IMR-90 (cell line): ENCODE data around the gene PHLPP2. TPM values are rescaled to one million over a fixed set of nuclear protein-coding genes. Genes with fewer than 3 reads are reported as not detected.

Experiments used
- ATAC-seq: fragments of 200-7000 bp; cut with Tn5 transposase; 2 replicates; pipeline ENCODE4 v1.9.1; 2020; ENCODE audit warnings: low read depth, mild to moderate bottlenecking, moderate library complexity
- BruUV-seq: library from RNA; stranded (reverse); fragments of 400-500 nt; replicated peaks from 2 replicates; lab custom pipeline; 2021; lab: Mats Ljungman, UMichigan
- CTCF ChIA-PET: fragments of 300-600 bp; formaldehyde crosslinking; extraction: SDS; loops from one replicate; lab custom pipeline; 2021; ENCODE audit warnings: antibody characterized with exemption; lab: Yijun Ruan, JAX
- POLR2A ChIA-PET: fragments of 300-600 bp; sonication (Branson Sonifier 250); formaldehyde crosslinking; loops from one replicate; lab custom pipeline; 2022; ENCODE audit warnings: antibody characterized with exemption; ENCODE audit not compliant: unreplicated experiment; lab: Charles Lee
- DNase-seq: peaks from one replicate; pipeline ENCODE4 v3.0.0; 2013
- H2AFZ ChIP-seq: replicated peaks from 2 replicates; pipeline ENCODE3; 2013; ENCODE audit warnings: low read length, mild to moderate bottlenecking; ENCODE audit not compliant: poor library complexity
- H2AK5ac ChIP-seq: 2 replicates; pipeline ENCODE4 v1.6.1; 2013; ENCODE audit warnings: low read depth, low read length, inconsistent platforms
- H2AK9ac ChIP-seq: replicated peaks from 2 replicates; pipeline ENCODE3; 2013; ENCODE audit warnings: mild to moderate bottlenecking, low read depth, low read length, moderate library complexity; ENCODE audit not compliant: poor library complexity
- H2BK120ac ChIP-seq: 2 replicates; pipeline ENCODE4 v1.6.1; 2013; ENCODE audit warnings: low read depth, low read length, inconsistent platforms
- H2BK15ac ChIP-seq: 3 replicates; pipeline ENCODE4 v1.6.1; 2013; ENCODE audit warnings: low read depth, low read length, inconsistent platforms
- H2BK20ac ChIP-seq: 2 replicates; pipeline ENCODE4 v1.6.1; 2013; ENCODE audit warnings: low read depth, mild to moderate bottlenecking, inconsistent platforms, low read length, moderate library complexity
- H2BK5ac ChIP-seq: 2 replicates; pipeline ENCODE4 v1.6.1; 2013; ENCODE audit warnings: mild to moderate bottlenecking, low read depth, low read length, inconsistent platforms; ENCODE audit not compliant: poor library complexity, severe bottlenecking
- H3K14ac ChIP-seq: replicated peaks from 2 replicates; pipeline ENCODE4 v1.6.1; 2013; ENCODE audit warnings: low read depth, low read length, inconsistent platforms
- H3K18ac ChIP-seq: 2 replicates; pipeline ENCODE4 v1.6.1; 2013; ENCODE audit warnings: low read depth, low read length, control low read depth
- H3K23ac ChIP-seq: 2 replicates; pipeline ENCODE4 v1.6.1; 2013; ENCODE audit warnings: low read depth, low read length, inconsistent platforms
- H3K27ac ChIP-seq: 2 replicates; pipeline ENCODE4 v1.5.1; 2013; ENCODE audit warnings: mild to moderate bottlenecking, control low read depth, low read length; ENCODE audit not compliant: insufficient read depth
- H3K27me3 ChIP-seq: 2 replicates; pipeline ENCODE4 v1.6.1; 2013; ENCODE audit warnings: low read length; ENCODE audit not compliant: control insufficient read depth, insufficient read depth
- H3K36me3 ChIP-seq: 2 replicates; pipeline ENCODE4 v1.6.1; 2013; ENCODE audit warnings: low read length, mixed read lengths; ENCODE audit not compliant: control insufficient read depth, insufficient read depth
- H3K4ac ChIP-seq: 2 replicates; pipeline ENCODE4 v1.6.1; 2013; ENCODE audit warnings: low read depth, low read length, inconsistent platforms
- H3K4me1 ChIP-seq: 2 replicates; pipeline ENCODE4 v1.6.1; 2013; ENCODE audit warnings: low read length, mixed read lengths; ENCODE audit not compliant: control insufficient read depth, insufficient read depth
- H3K4me2 ChIP-seq: 2 replicates; pipeline ENCODE4 v1.6.1; 2013; ENCODE audit warnings: low read depth, mild to moderate bottlenecking, control low read depth, low read length, moderate library complexity
- H3K4me3 ChIP-seq: 2 replicates; pipeline ENCODE4 v1.5.1; 2013; ENCODE audit warnings: low read depth, mild to moderate bottlenecking, control low read depth, low read length, moderate library complexity; ENCODE audit not compliant: insufficient read depth
- H3K56ac ChIP-seq: 2 replicates; pipeline ENCODE4 v1.6.1; 2013; ENCODE audit warnings: low read length, inconsistent platforms; ENCODE audit not compliant: insufficient read depth; ENCODE audit errors: extremely low read depth
- H3K79me1 ChIP-seq, 2 experiments: 2 replicates each; pipeline ENCODE4 v1.6.1; 2013; ENCODE audit warnings: low read length in 2 of 2, inconsistent platforms in 1 of 2, low read depth in 1 of 2
- H3K9ac ChIP-seq: 2 replicates; pipeline ENCODE4 v1.6.1; 2013; ENCODE audit warnings: low read depth, low read length, control low read depth
- H3K9me1 ChIP-seq: 2 replicates; pipeline ENCODE4 v1.6.1; 2013; ENCODE audit warnings: low read length, inconsistent platforms; ENCODE audit not compliant: insufficient read depth
- H3K9me3 ChIP-seq: 2 replicates; pipeline ENCODE4 v1.6.1; 2013; ENCODE audit warnings: low read length; ENCODE audit not compliant: control insufficient read depth, insufficient read depth
- H4K20me1 ChIP-seq: 2 replicates; pipeline ENCODE4 v1.6.1; 2013; ENCODE audit warnings: low read length, inconsistent platforms; ENCODE audit not compliant: insufficient read depth
- H4K5ac ChIP-seq: 2 replicates; pipeline ENCODE4 v1.6.1; 2013; ENCODE audit warnings: mild to moderate bottlenecking, low read depth, low read length, control low read depth
- H4K8ac ChIP-seq, 2 experiments: 2 replicates each; pipeline ENCODE4 v1.6.1; 2013; ENCODE audit warnings: low read depth in 2 of 2, low read length in 2 of 2, control low read depth in 1 of 2, inconsistent platforms in 1 of 2
- H4K91ac ChIP-seq: 2 replicates; pipeline ENCODE4 v1.6.1; 2013; ENCODE audit warnings: low read depth, low read length, inconsistent platforms; ENCODE audit not compliant: insufficient read depth
- BHLHE40 ChIP-seq: fragments of 150-350 bp; IDR thresholded peaks from 2 replicates; pipeline ENCODE4 v1.6.1; 2016; ENCODE audit warnings: mild to moderate bottlenecking, low read depth, low read length
- CEBPB ChIP-seq: IDR thresholded peaks from 2 replicates; pipeline ENCODE4 v1.6.1; 2012; ENCODE audit warnings: low read depth, low read length, improper control_type of control experiment
- CHD1 ChIP-seq: IDR thresholded peaks from 2 replicates; pipeline ENCODE4 v1.6.1; 2012; ENCODE audit warnings: low read depth, low read length, improper control_type of control experiment
- FOS ChIP-seq: fragments of 150-350 bp; IDR thresholded peaks from 2 replicates; pipeline ENCODE4 v1.6.1; 2016; ENCODE audit warnings: low read depth, low read length
- MAZ ChIP-seq: IDR thresholded peaks from 2 replicates; pipeline ENCODE4 v1.6.1; 2012; ENCODE audit warnings: low read depth, mild to moderate bottlenecking, low read length, improper control_type of control experiment, moderate library complexity, borderline replicate concordance
- NFE2L2 ChIP-seq: fragments of 150-350 bp; IDR thresholded peaks from 2 replicates; pipeline ENCODE4 v1.6.1; 2016; ENCODE audit warnings: low read depth, mild to moderate bottlenecking, low read length
- RAD21 ChIP-seq: IDR thresholded peaks from 2 replicates; pipeline ENCODE4 v1.6.1; 2012; ENCODE audit warnings: low read length, improper control_type of control experiment
- RFX5 ChIP-seq: IDR thresholded peaks from 2 replicates; pipeline ENCODE4 v1.8.0; 2012; ENCODE audit warnings: low read depth, mild to moderate bottlenecking, low read length, moderate library complexity
- SMC3 ChIP-seq: fragments of 150-350 bp; IDR thresholded peaks from 2 replicates; pipeline ENCODE4 v1.6.1; 2016; ENCODE audit warnings: low read depth, mild to moderate bottlenecking, antibody characterized with exemption, low read length, moderate library complexity
- WGBS, 2 experiments: methylation state at CpG; one replicate each; pipeline versions ENCODE4 v1.1.5 to v1.1.7; 2013; ENCODE audit warnings: missing lambda C conversion rate in 2 of 2; ENCODE audit not compliant: insufficient read length in 1 of 2; ENCODE audit errors: extremely low coverage in 2 of 2; 5-methylcytosine and 5-hydroxymethylcytosine counted together
- dilution Hi-C: fragments of 300-500 bp; cut with HindIII; formaldehyde crosslinking; loops from one replicate; pipeline ENCODE4 v1.14.3; 2018; ENCODE audit warnings: low sequenced_read_pairs; ENCODE audit not compliant: unreplicated experiment
- in situ Hi-C: fragments of 300-500 bp; cut with MboI; formaldehyde crosslinking; loops from 3 replicates; pipeline ENCODE4 v1.14.3; 2019; ENCODE audit warnings: low sequenced_read_pairs, inconsistent platforms, mixed read lengths
- intact Hi-C: fragments of 100-400 bp; cut with micrococcal nuclease; formaldehyde crosslinking; loops from 2 replicates; pipeline ENCODE4 v1.10.0; 2022
- polyA plus RNA-seq, 3 experiments: library from polyadenylated mRNA; depleted of rRNA; stranded (reverse); fragments of >200 nt; gene quantifications; 2 replicates each; pipeline ENCODE4 v1.2.3, GENCODE V29; 2012; ENCODE audit warnings: low replicate concordance in 1 of 3
- total RNA-seq: library from RNA; depleted of rRNA; stranded (reverse); fragments of >200 nt; gene quantifications from 2 replicates; pipeline ENCODE4 v1.2.3, GENCODE V29; 2012
- TF ChIP-seq, protein P1 (sequence below): conservative IDR thresholded peaks from 2 replicates; pipeline ENCODE4 v1.5.1; 2012; ENCODE audit warnings: mild to moderate bottlenecking, low read depth, low read length, improper control_type of control experiment

PHLPP2 gene
- total and polyA plus RNA-seq, 2 of the 4 experiments (the other 2 are of a cell fraction) = 6.8 to 10.2 TPM

- no peak overlapping the region for H2AK5ac ChIP-seq
- H4K5ac ChIP-seq = no peak overlapping the region
- H3K27ac ChIP-seq = no peak overlapping the region
- H2AFZ ChIP-seq = no peak overlapping the region
- H3K27me3 ChIP-seq = no peaks in the 10 kb centered on the region
- no peaks in the 10 kb centered on the region for H3K4me1 ChIP-seq
- H3K4me3 ChIP-seq = no peak overlapping the region
- CTCF ChIA-PET = no interaction called here
- DNase-seq (no peak), ATAC-seq (no peak)
- POLR2A ChIA-PET = no interaction called here
- in situ Hi-C loops (no loop called here), dilution Hi-C loops (no loop called here), intact Hi-C loops (loop anchor here (5.0 kb wide), 1 partner anchor 35 kb away; no protein-coding TSS in a partner anchor)
- no peak overlapping the region for H3K9ac ChIP-seq
- no peak overlapping the region for H3K56ac ChIP-seq
- no peaks in the 10 kb centered on the region for H3K9me3 ChIP-seq
- no peak overlapping the region for H3K18ac ChIP-seq
- no peak overlapping the region for H3K14ac ChIP-seq
- no peak overlapping the region for H4K8ac ChIP-seq
- H3K4me2 ChIP-seq = no peak overlapping the region
- no peak overlapping the region for H4K91ac ChIP-seq
- H3K36me3 ChIP-seq = peaks cover 27% of the 10 kb centered on the region
- no peak overlapping the region for H2AK9ac ChIP-seq
- H3K4ac ChIP-seq = no peak overlapping the region
- H3K23ac ChIP-seq = no peak overlapping the region
- no peak overlapping the region for H2BK20ac ChIP-seq
- BruUV-seq = no TSS peak
- no peak overlapping the region for H2BK5ac ChIP-seq
- no CpG with 5 or more reads among the region's 3 CpGs for WGBS, 2 experiments
- peaks cover 3% of the 10 kb centered on the region; the same call in 1 of the 2 replicates for H4K20me1 ChIP-seq
- TF ChIP-seq RFX5 (no peak), FOS (no peak), BHLHE40 (no peak), CEBPB (no peak), SMC3 (no peak), NFE2L2 (no peak), CHD1 (no peak), RAD21 (no peak), MAZ (no peak)
- TF ChIP-seq, protein P1, sequence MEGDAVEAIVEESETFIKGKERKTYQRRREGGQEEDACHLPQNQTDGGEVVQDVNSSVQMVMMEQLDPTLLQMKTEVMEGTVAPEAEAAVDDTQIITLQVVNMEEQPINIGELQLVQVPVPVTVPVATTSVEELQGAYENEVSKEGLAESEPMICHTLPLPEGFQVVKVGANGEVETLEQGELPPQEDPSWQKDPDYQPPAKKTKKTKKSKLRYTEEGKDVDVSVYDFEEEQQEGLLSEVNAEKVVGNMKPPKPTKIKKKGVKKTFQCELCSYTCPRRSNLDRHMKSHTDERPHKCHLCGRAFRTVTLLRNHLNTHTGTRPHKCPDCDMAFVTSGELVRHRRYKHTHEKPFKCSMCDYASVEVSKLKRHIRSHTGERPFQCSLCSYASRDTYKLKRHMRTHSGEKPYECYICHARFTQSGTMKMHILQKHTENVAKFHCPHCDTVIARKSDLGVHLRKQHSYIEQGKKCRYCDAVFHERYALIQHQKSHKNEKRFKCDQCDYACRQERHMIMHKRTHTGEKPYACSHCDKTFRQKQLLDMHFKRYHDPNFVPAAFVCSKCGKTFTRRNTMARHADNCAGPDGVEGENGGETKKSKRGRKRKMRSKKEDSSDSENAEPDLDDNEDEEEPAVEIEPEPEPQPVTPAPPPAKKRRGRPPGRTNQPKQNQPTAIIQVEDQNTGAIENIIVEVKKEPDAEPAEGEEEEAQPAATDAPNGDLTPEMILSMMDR = no peak
- no peak overlapping the region for H2BK120ac ChIP-seq
- H2BK15ac ChIP-seq = no peak overlapping the region
- no peaks in the 10 kb centered on the region; the same call in 1 of the 2 replicates for H3K9me1 ChIP-seq
- H3K79me1 ChIP-seq = peaks cover 2 to 13% of the 10 kb centered on the region in 2 experiments
These were observed 8.1 kb upstream of the PHLPP2 start for GRCh38 chr16:71732587-71732986.
